Mucosa of stomach (tissue), 1 donor: ENCODE measurements around the gene SPTBN1.

Experiments used
- H3K27me3 ChIP-seq: one replicate; pipeline ENCODE4 v1.7.0; 2013; ENCODE audit warnings: mild to moderate bottlenecking, low read length; ENCODE audit not compliant: control insufficient read depth, insufficient read depth
- H3K36me3 ChIP-seq: one replicate; pipeline ENCODE4 v1.7.0; 2013; ENCODE audit warnings: low read length; ENCODE audit not compliant: control insufficient read depth, insufficient read depth
- H3K4me1 ChIP-seq: one replicate; pipeline ENCODE4 v1.7.0; 2013; ENCODE audit warnings: mild to moderate bottlenecking, low read length; ENCODE audit not compliant: control insufficient read depth, insufficient read depth
- H3K4me3 ChIP-seq: one replicate; pipeline ENCODE4 v1.7.0; 2013; ENCODE audit warnings: low read length
- H3K9ac ChIP-seq: one replicate; pipeline ENCODE4 v1.7.0; 2013; ENCODE audit warnings: mild to moderate bottlenecking, low read length, moderate library complexity
- H3K9me3 ChIP-seq: one replicate; pipeline ENCODE4 v1.7.0; 2013; ENCODE audit warnings: mild to moderate bottlenecking, low read length, moderate library complexity; ENCODE audit not compliant: control insufficient read depth
- donor health status: Pancreatic carcinoma.

Gene SPTBN1

DNA sequence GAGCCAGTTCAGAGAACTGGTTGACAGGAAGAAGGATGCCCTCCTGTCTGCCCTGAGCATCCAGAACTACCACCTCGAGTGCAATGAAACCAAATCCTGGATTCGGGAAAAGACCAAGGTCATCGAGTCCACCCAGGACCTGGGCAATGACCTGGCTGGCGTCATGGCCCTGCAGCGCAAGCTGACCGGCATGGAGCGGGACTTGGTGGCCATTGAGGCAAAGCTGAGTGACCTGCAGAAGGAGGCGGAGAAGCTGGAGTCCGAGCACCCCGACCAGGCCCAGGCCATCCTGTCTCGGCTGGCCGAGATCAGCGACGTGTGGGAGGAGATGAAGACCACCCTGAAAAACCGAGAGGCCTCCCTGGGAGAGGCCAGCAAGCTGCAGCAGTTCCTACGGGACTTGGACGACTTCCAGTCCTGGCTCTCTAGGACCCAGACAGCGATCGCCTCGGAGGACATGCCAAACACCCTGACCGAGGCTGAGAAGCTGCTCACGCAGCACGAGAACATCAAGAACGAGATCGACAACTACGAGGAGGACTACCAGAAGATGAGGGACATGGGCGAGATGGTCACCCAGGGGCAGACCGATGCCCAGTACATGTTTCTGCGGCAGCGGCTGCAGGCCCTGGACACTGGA, 174.9 kb downstream of the SPTBN1 start:
- Histone ChIP-seq H3K27me3 (no peaks in the 10 kb centered on the region), H3K4me3 (no peak overlapping the region), H3K4me1 (peaks cover 22% of the 10 kb centered on the region), H3K9me3 (no peaks in the 10 kb centered on the region), H3K36me3 (peaks cover 63% of the 10 kb centered on the region), H3K9ac (no peak overlapping the region)

GRCh38 chr2:54631755-54632154, 175.6 kb downstream of the SPTBN1 start:
- Histone ChIP-seq H3K9me3 (no peaks in the 10 kb centered on the region), H3K4me1 (peaks cover 26% of the 10 kb centered on the region), H3K4me3 (no peak overlapping the region), H3K9ac (no peak overlapping the region), H3K36me3 (peaks cover 58% of the 10 kb centered on the region), H3K27me3 (no peaks in the 10 kb centered on the region)

DNA sequence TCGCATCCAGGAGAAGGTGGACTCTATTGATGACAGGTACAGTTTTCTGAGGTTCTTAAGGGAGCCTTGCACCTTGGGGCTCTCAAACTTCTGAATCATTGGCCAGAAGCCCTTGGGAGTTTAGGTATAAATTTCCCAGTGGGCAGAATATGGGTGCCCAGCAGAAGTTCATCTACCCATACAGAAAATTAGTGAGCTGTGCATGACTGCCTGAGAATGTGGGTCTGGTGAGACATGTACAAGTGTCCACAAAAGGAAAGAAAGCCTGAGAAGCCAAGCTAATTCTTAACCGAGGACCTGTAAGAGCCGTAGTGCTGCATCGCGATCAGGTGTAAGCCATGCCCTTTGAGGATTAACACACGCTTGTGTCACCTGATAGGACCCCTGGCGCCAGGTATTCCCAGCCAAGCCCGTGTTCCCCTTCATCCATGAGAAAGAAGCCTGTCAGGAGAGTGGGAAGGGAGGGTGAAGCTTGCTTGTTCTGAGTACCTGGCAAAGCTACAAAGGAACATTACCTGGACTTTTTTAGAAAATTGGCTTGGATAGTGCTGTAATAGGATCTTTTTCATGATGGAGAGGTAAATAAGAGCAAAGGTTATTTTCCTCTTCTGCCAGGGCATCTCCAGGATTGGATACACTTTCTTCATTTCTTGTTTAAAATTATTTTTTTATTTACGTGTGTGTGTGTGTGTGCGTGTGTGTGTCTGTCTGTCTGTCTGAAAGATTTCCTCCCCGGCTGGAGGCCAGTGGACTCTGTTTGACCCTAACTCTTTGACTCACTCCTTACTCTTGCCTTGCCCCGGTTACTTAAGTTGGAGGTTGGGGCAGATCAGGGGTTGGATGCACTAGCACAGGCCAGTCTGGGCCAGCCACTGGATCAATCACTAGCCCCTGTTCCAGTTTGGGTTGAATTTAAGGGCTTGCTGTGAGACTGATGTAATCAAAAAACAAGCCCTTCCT, 176.9 kb downstream of the SPTBN1 start:
- Histone ChIP-seq H3K27me3 (no peaks in the 10 kb centered on the region), H3K4me3 (no peak overlapping the region), H3K36me3 (peaks cover 52% of the 10 kb centered on the region), H3K9me3 (no peaks in the 10 kb centered on the region), H3K4me1 (peaks cover 26% of the 10 kb centered on the region), H3K9ac (no peak overlapping the region)

DNA sequence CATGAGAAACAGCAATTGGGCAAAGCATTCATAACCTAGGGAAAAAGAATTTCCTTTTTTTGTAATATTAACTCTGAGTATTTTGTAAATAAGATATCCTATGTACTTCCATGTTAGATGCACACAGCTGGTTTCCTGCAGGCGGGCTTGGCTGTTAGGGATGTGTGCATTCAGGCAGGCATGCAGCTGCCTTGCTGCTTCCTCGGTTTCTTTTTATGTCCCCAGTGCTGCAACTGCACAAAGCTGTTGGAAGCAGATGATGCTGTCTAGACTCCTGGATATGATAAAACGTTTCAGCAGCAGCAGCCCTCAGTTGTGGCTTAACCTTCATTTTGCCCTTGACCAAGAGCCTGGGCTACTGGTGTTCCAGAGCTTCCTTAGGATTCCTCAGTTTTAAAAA, 177.9 kb downstream of the SPTBN1 start:
- Histone ChIP-seq H3K4me3 (no peak overlapping the region), H3K9me3 (no peaks in the 10 kb centered on the region), H3K4me1 (peaks cover 26% of the 10 kb centered on the region), H3K27me3 (no peaks in the 10 kb centered on the region), H3K9ac (no peak overlapping the region), H3K36me3 (peaks cover 42% of the 10 kb centered on the region)

- H3K4me3 ChIP-seq = no peak overlapping the region
- H3K9ac ChIP-seq = no peak overlapping the region
Observed at GRCh38 chr2:54634564-54635511, 178.7 kb downstream of the SPTBN1 start.

DNA sequence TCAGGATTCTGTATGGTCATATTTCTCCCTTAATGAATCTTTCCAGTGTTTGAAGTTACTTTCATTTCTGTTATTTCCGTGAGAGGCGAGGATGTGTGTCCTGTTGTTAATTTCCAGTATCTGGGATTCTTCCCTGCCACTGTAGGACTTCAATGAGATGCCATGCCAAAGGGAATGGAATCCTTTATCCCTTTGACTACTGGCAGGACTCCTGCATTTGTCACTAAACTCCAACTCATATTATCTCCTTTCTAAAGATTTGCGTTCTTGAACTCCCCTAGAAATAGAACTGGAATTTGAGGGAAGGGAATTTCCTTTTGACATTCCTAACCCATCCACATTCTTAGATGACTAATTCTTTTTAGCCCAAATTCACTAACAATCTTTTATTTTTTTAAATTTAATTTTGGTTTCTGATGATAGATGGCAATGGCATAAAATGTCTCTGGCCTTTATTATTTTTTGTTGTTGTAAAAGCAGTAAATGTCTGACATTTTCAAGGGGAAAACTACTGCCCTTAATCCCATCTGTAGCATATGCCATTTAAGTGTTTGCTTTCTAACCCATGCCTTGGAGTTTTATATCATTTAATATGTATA, 179.5 kb downstream of the SPTBN1 start:
- Histone ChIP-seq H3K36me3 (peaks cover 27% of the 10 kb centered on the region), H3K4me3 (no peak overlapping the region)

More at GRCh38 chr2:54634564-54635511, 178.7 kb downstream of the SPTBN1 start:
- H3K4me1 ChIP-seq = peaks cover 20% of the 10 kb centered on the region
- H3K9me3 ChIP-seq = no peaks in the 10 kb centered on the region
- peaks cover 34% of the 10 kb centered on the region for H3K36me3 ChIP-seq
- H3K27me3 ChIP-seq = no peaks in the 10 kb centered on the region

GRCh38 chr2:54636415-54637139, 180.4 kb downstream of the SPTBN1 start:
- no peak overlapping the region for H3K4me3 ChIP-seq
- peaks cover 15% of the 10 kb centered on the region for H3K4me1 ChIP-seq
- no peaks in the 10 kb centered on the region for H3K9me3 ChIP-seq
- no peaks in the 10 kb centered on the region for H3K27me3 ChIP-seq
- peaks cover 18% of the 10 kb centered on the region for H3K36me3 ChIP-seq
- H3K9ac ChIP-seq = no peak overlapping the region

More for the DNA sequence above, 179.5 kb downstream of the SPTBN1 start:
- Histone ChIP-seq H3K27me3 (no peaks in the 10 kb centered on the region), H3K9me3 (no peaks in the 10 kb centered on the region), H3K4me1 (peaks cover 15% of the 10 kb centered on the region), H3K9ac (no peak overlapping the region)

- peaks cover 19% of the 10 kb centered on the region for H3K4me1 ChIP-seq
- peaks cover 8% of the 10 kb centered on the region for H3K36me3 ChIP-seq
Observed at GRCh38 chr2:54638103-54638502, 182.0 kb downstream of the SPTBN1 start.

DNA sequence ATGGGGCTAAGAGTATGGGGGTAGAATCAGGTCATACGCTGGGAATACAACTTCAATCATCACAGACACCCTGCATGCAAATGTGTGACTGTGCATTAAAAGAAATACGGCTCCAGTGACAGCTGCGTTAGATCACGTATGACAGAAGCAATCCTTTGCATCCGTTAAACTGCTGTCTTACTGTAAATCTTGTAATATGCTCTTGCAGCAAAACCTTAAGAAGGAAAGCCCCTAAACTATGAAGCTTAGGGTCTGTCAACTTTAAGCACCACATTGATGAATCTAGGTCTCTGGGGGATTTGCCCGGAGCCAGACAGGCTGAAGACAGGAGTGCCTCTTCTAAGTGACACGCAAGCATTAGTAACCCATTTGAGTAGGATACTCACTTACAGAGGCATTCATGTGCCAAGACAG, 182.7 kb downstream of the SPTBN1 start:
- H3K27me3 ChIP-seq = no peaks in the 10 kb centered on the region
- H3K9me3 ChIP-seq = no peaks in the 10 kb centered on the region
- no peak overlapping the region for H3K4me3 ChIP-seq
- H3K4me1 ChIP-seq = peaks cover 19% of the 10 kb centered on the region
- no peak overlapping the region for H3K9ac ChIP-seq
- H3K36me3 ChIP-seq = peaks cover 8% of the 10 kb centered on the region

More at GRCh38 chr2:54638103-54638502, 182.0 kb downstream of the SPTBN1 start:
- H3K9me3 ChIP-seq = no peaks in the 10 kb centered on the region
- H3K9ac ChIP-seq = no peak overlapping the region
- no peak overlapping the region for H3K4me3 ChIP-seq
- no peaks in the 10 kb centered on the region for H3K27me3 ChIP-seq

GRCh38 chr2:54639609-54640008, 183.5 kb downstream of the SPTBN1 start:
- H3K4me3 ChIP-seq = no peak overlapping the region
- H3K4me1 ChIP-seq = peaks cover 18% of the 10 kb centered on the region
- H3K9ac ChIP-seq = no peak overlapping the region
- H3K9me3 ChIP-seq = no peaks in the 10 kb centered on the region
- H3K27me3 ChIP-seq = no peaks in the 10 kb centered on the region
- peaks cover 2% of the 10 kb centered on the region for H3K36me3 ChIP-seq
